GM23338 (cell line): ENCODE measurements around the gene GPR25.

Experiments
- EZH2phosphoT487 ChIP-seq: fragments of 200-600 bp; sonication (generic); IDR thresholded peaks from one replicate; pipeline ENCODE4 v1.8.1; 2018; ENCODE audit warnings: antibody characterized with exemption; ENCODE audit not compliant: unreplicated experiment
- JUNB ChIP-seq: IDR thresholded peaks from one replicate; pipeline ENCODE4 v1.6.1; 2016; ENCODE audit warnings: antibody characterized with exemption; ENCODE audit not compliant: unreplicated experiment
- POLR2AphosphoS5 ChIP-seq: IDR thresholded peaks from 2 replicates; pipeline ENCODE4 v1.6.1; 2016; ENCODE audit warnings: antibody characterized with exemption, low read depth
- TF ChIP-seq, protein P1 (sequence below): IDR thresholded peaks from one replicate; pipeline ENCODE4 v1.6.1; 2018; ENCODE audit warnings: antibody characterized with exemption; ENCODE audit not compliant: unreplicated experiment
- TF ChIP-seq, protein P2 (sequence below), 2 experiments: fragments of 200-600 bp in 1 of 2; sonication (generic) in 1 of 2; conservative IDR thresholded peaks; 2 replicates each; pipeline versions ENCODE4 v1.5.1 to v1.6.1; 2016 to 2017; ENCODE audit warnings: antibody characterized with exemption in 2 of 2, low read depth in 2 of 2, mild to moderate bottlenecking in 2 of 2, moderate library complexity in 1 of 2
- TF ChIP-seq, protein P3 (sequence below): IDR thresholded peaks from 2 replicates; pipeline ENCODE4 v1.6.1; 2016; ENCODE audit warnings: antibody characterized with exemption

DNA sequence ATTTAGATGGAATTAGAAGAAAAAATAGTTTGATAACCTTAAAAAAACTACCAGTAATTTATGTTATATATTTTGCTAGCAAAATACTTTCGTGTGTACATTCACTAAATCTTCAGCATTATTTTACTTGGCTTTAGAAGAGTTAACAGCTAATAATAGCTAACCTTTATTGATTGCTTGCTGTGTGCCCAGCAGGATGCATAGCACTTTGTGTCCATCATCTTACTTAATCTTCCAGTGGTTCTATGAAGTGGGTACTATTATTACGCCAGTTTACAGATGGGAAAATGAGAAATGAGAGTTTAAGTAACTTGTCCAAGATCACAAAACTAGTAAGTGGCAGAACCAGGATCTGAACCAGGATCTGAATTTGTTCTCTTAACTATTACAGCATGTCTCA is 41.7 kb upstream of the GPR25 start:
- TF ChIP-seq EZH2phosphoT487 = no peak
- TF ChIP-seq, protein P1, sequence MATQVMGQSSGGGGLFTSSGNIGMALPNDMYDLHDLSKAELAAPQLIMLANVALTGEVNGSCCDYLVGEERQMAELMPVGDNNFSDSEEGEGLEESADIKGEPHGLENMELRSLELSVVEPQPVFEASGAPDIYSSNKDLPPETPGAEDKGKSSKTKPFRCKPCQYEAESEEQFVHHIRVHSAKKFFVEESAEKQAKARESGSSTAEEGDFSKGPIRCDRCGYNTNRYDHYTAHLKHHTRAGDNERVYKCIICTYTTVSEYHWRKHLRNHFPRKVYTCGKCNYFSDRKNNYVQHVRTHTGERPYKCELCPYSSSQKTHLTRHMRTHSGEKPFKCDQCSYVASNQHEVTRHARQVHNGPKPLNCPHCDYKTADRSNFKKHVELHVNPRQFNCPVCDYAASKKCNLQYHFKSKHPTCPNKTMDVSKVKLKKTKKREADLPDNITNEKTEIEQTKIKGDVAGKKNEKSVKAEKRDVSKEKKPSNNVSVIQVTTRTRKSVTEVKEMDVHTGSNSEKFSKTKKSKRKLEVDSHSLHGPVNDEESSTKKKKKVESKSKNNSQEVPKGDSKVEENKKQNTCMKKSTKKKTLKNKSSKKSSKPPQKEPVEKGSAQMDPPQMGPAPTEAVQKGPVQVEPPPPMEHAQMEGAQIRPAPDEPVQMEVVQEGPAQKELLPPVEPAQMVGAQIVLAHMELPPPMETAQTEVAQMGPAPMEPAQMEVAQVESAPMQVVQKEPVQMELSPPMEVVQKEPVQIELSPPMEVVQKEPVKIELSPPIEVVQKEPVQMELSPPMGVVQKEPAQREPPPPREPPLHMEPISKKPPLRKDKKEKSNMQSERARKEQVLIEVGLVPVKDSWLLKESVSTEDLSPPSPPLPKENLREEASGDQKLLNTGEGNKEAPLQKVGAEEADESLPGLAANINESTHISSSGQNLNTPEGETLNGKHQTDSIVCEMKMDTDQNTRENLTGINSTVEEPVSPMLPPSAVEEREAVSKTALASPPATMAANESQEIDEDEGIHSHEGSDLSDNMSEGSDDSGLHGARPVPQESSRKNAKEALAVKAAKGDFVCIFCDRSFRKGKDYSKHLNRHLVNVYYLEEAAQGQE = no peak
- TF ChIP-seq, protein P2, sequence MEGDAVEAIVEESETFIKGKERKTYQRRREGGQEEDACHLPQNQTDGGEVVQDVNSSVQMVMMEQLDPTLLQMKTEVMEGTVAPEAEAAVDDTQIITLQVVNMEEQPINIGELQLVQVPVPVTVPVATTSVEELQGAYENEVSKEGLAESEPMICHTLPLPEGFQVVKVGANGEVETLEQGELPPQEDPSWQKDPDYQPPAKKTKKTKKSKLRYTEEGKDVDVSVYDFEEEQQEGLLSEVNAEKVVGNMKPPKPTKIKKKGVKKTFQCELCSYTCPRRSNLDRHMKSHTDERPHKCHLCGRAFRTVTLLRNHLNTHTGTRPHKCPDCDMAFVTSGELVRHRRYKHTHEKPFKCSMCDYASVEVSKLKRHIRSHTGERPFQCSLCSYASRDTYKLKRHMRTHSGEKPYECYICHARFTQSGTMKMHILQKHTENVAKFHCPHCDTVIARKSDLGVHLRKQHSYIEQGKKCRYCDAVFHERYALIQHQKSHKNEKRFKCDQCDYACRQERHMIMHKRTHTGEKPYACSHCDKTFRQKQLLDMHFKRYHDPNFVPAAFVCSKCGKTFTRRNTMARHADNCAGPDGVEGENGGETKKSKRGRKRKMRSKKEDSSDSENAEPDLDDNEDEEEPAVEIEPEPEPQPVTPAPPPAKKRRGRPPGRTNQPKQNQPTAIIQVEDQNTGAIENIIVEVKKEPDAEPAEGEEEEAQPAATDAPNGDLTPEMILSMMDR (conservative IDR thresholded peaks at IDR 0.05; ENCODE audit: low read depth in 2 of 2) = no peak
- TF ChIP-seq POLR2AphosphoS5 = no peak
- TF ChIP-seq, protein P3, sequence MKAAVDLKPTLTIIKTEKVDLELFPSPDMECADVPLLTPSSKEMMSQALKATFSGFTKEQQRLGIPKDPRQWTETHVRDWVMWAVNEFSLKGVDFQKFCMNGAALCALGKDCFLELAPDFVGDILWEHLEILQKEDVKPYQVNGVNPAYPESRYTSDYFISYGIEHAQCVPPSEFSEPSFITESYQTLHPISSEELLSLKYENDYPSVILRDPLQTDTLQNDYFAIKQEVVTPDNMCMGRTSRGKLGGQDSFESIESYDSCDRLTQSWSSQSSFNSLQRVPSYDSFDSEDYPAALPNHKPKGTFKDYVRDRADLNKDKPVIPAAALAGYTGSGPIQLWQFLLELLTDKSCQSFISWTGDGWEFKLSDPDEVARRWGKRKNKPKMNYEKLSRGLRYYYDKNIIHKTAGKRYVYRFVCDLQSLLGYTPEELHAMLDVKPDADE = no peak
- no peak for TF ChIP-seq JUNB
